WTC11 (cell line): Measurements from ENCODE around the gene MFAP1. TPM values are rescaled to one million over a fixed set of nuclear protein-coding genes. Genes with fewer than 3 reads are reported as not detected.

Experiments
- ATAC-seq: fragments of 200-7000 bp; cut with Tn5 transposase; 2 replicates; pipeline ENCODE4 v1.10.0; 2021; ENCODE audit warnings: mild to moderate bottlenecking, moderate library complexity
- CTCF ChIA-PET: fragments of 300-600 bp; sonication (Branson Sonifier 250); formaldehyde crosslinking; loops from one replicate; lab custom pipeline; 2021; ENCODE audit warnings: antibody characterized with exemption; lab: Charles Lee
- POLR2A ChIA-PET: fragments of 350-600 bp; sonication (Branson Sonifier 250); formaldehyde crosslinking; loops from one replicate; lab custom pipeline; 2021; ENCODE audit warnings: antibody characterized with exemption; lab: Charles Lee
- DNase-seq: peaks from one replicate; pipeline ENCODE4 v3.0.0; 2021; ENCODE audit warnings: low spot score
- H3K27ac Mint-ChIP-seq: 2 replicates; pipeline ENCODE4 v1.8.0; 2021; ENCODE audit warnings: mixed read lengths
- H3K27me3 Mint-ChIP-seq: 2 replicates; pipeline ENCODE4 v1.8.0; 2021; ENCODE audit warnings: low read depth, mild to moderate bottlenecking, moderate library complexity, mixed read lengths
- H3K36me3 Mint-ChIP-seq: 2 replicates; pipeline ENCODE4 v1.8.0; 2021; ENCODE audit warnings: mixed read lengths
- H3K4me1 Mint-ChIP-seq: 2 replicates; pipeline ENCODE4 v1.8.0; 2022; ENCODE audit warnings: mixed read lengths
- H3K4me3 Mint-ChIP-seq: 2 replicates; pipeline ENCODE4 v1.8.0; 2021; ENCODE audit warnings: mild to moderate bottlenecking, moderate library complexity, mixed read lengths
- H3K9me3 Mint-ChIP-seq: 2 replicates; pipeline ENCODE4 v1.8.0; 2021; ENCODE audit warnings: mixed read lengths
- EMX1 ChIP-seq: fragments of 250-450 bp; sonication (Bioruptor Pico); IDR thresholded peaks from 2 replicates; pipeline ENCODE4 v1.8.0; 2021; ENCODE audit warnings: mild to moderate bottlenecking
- ETV6 ChIP-seq: sonication (generic); formaldehyde crosslinking; IDR thresholded peaks from 2 replicates; pipeline ENCODE4 v1.8.1; 2022; ENCODE audit warnings: mild to moderate bottlenecking, missing genetic modification reagents
- HMGA2 ChIP-seq: fragments of 250-450 bp; sonication (Bioruptor Pico); IDR thresholded peaks from 2 replicates; pipeline ENCODE4 v1.4.0; 2021; ENCODE audit warnings: mild to moderate bottlenecking, moderate library complexity
- RELA ChIP-seq: sonication (generic); formaldehyde crosslinking; IDR thresholded peaks from 2 replicates; pipeline ENCODE4 v1.8.1; 2022; ENCODE audit warnings: missing genetic modification reagents, mild to moderate bottlenecking, borderline replicate concordance
- RORB ChIP-seq: fragments of 250-450 bp; sonication (Bioruptor Pico); IDR thresholded peaks from 2 replicates; pipeline ENCODE4 v1.9.0; 2021; ENCODE audit warnings: mild to moderate bottlenecking
- ZNF219 ChIP-seq: sonication (generic); formaldehyde crosslinking; IDR thresholded peaks from 2 replicates; pipeline ENCODE4 v1.8.0; 2023; ENCODE audit warnings: missing genetic modification reagents, mild to moderate bottlenecking, borderline replicate concordance
- total RNA-seq: library from RNA; stranded (reverse); gene quantifications from 3 replicates; pipeline ENCODE4 v1.2.3, GENCODE V29; 2021
- TF ChIP-seq, protein P1 (sequence below): sonication (generic); formaldehyde crosslinking; IDR thresholded peaks from 2 replicates; pipeline ENCODE4 v1.8.0; 2022; ENCODE audit warnings: mild to moderate bottlenecking, missing genetic modification reagents
- TF ChIP-seq, protein P2 (sequence below): fragments of 250-450 bp; sonication (Bioruptor Pico); IDR thresholded peaks from 2 replicates; pipeline ENCODE4 v1.8.0; 2021; ENCODE audit warnings: mild to moderate bottlenecking
- TF ChIP-seq, protein P3 (sequence below): sonication (generic); formaldehyde crosslinking; IDR thresholded peaks from 2 replicates; pipeline ENCODE4 v1.8.1; 2022; ENCODE audit warnings: mild to moderate bottlenecking, moderate library complexity, missing genetic modification reagents
- TF ChIP-seq, protein P4 (sequence below): sonication (generic); formaldehyde crosslinking; IDR thresholded peaks from 2 replicates; pipeline ENCODE4 v1.8.0; 2022; ENCODE audit warnings: mild to moderate bottlenecking, missing genetic modification reagents
- TF ChIP-seq, protein P5 (sequence below): sonication (generic); formaldehyde crosslinking; IDR thresholded peaks from 2 replicates; pipeline ENCODE4 v1.8.0; 2023; ENCODE audit warnings: missing genetic modification reagents, mild to moderate bottlenecking, borderline replicate concordance
- TF ChIP-seq, protein P6 (sequence below): sonication (generic); formaldehyde crosslinking; IDR thresholded peaks from 2 replicates; pipeline ENCODE4 v1.8.1; 2023; ENCODE audit warnings: mild to moderate bottlenecking, moderate library complexity, missing genetic modification reagents

The MFAP1 gene
- total RNA-seq, 1 experiment from 2014 or later = 32.4 TPM

DNA sequence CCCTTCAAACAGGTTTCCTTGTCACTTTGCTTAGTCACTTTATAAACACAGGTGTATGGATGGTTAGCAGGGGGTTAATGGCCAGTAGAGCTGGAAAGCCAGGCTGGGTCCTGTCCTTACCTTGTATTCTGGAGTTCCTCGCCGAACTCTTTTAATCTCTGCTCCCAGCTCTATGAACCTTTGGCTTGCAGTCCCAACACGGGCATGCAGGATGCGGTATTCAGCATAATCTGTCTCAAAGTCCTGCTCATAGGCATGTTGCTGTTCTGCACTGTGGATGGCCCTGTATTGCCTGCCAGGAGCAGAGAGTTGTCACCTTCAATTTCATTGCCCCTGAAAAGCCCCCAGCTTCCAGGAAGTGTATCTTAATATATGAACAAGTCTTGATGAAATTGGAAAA, 50.4 kb downstream of the MFAP1 start:
- H3K9me3 Mint-ChIP-seq = peaks cover 4% of the 10 kb centered on the region; the same call in 1 of the 2 replicates
- H3K4me1 Mint-ChIP-seq = peaks cover 13% of the 10 kb centered on the region
- TF ChIP-seq HMGA2 = no peak
- TF ChIP-seq, protein P1, sequence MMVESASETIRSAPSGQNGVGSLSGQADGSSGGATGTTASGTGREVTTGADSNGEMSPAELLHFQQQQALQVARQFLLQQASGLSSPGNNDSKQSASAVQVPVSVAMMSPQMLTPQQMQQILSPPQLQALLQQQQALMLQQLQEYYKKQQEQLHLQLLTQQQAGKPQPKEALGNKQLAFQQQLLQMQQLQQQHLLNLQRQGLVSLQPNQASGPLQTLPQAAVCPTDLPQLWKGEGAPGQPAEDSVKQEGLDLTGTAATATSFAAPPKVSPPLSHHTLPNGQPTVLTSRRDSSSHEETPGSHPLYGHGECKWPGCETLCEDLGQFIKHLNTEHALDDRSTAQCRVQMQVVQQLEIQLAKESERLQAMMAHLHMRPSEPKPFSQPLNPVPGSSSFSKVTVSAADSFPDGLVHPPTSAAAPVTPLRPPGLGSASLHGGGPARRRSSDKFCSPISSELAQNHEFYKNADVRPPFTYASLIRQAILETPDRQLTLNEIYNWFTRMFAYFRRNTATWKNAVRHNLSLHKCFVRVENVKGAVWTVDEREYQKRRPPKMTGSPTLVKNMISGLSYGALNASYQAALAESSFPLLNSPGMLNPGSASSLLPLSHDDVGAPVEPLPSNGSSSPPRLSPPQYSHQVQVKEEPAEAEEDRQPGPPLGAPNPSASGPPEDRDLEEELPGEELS = no peak
- TF ChIP-seq, protein P2, sequence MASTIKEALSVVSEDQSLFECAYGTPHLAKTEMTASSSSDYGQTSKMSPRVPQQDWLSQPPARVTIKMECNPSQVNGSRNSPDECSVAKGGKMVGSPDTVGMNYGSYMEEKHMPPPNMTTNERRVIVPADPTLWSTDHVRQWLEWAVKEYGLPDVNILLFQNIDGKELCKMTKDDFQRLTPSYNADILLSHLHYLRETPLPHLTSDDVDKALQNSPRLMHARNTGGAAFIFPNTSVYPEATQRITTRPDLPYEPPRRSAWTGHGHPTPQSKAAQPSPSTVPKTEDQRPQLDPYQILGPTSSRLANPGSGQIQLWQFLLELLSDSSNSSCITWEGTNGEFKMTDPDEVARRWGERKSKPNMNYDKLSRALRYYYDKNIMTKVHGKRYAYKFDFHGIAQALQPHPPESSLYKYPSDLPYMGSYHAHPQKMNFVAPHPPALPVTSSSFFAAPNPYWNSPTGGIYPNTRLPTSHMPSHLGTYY (CRISPR knock-in tag) = no peak
- TF ChIP-seq, protein P3, sequence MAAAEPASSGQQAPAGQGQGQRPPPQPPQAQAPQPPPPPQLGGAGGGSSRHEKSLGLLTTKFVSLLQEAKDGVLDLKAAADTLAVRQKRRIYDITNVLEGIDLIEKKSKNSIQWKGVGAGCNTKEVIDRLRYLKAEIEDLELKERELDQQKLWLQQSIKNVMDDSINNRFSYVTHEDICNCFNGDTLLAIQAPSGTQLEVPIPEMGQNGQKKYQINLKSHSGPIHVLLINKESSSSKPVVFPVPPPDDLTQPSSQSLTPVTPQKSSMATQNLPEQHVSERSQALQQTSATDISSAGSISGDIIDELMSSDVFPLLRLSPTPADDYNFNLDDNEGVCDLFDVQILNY (CRISPR knock-in tag) = no peak
- TF ChIP-seq ETV6 (CRISPR knock-in tag) = no peak
- TF ChIP-seq, all 79 proteins: peak for 0
- POLR2A ChIA-PET = interaction anchor here (0.9 to 1.2 kb wide), 2 partner anchors 23 to 51 kb away, joined by 3 read pairs; partner anchors contain the start of gene MFAP1
- H3K27me3 Mint-ChIP-seq = no peaks in the 10 kb centered on the region; the same call in 1 of the 2 replicates
- ATAC-seq = no peak
- H3K36me3 Mint-ChIP-seq = peaks cover 44% of the 10 kb centered on the region
- H3K4me3 Mint-ChIP-seq = no peak overlapping the region
- CTCF ChIA-PET = interaction anchor here (3.9 kb wide), 1 partner anchor 19 kb away, joined by 75 read pairs; the partner anchor contains the start of gene SERF2
- DNase-seq = no peak
- no peak overlapping the region; the same call in 1 of the 2 replicates for H3K27ac Mint-ChIP-seq

DNA sequence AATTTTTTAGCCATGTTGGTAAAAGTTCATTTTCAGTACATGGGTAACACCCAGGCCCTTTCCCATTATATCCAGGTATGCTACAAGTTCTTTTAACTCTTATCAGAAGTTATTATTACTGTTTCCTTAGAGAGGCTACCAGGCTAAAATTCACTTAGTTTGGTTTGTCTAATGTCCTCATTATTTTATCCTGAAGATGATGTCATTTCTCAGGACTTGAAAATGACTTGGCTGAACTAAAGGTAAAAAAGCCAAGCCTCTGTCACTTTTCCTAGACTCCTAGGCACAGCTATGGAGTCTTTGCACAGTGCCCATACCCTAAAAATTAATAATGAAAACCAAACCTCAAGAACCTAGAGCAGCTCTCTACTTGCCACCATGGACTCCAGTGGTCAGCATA, 51.9 kb downstream of the MFAP1 start:
- TF ChIP-seq, protein P4, sequence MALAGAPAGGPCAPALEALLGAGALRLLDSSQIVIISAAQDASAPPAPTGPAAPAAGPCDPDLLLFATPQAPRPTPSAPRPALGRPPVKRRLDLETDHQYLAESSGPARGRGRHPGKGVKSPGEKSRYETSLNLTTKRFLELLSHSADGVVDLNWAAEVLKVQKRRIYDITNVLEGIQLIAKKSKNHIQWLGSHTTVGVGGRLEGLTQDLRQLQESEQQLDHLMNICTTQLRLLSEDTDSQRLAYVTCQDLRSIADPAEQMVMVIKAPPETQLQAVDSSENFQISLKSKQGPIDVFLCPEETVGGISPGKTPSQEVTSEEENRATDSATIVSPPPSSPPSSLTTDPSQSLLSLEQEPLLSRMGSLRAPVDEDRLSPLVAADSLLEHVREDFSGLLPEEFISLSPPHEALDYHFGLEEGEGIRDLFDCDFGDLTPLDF (CRISPR knock-in tag) = no peak
- TF ChIP-seq RELA (CRISPR knock-in tag) (no peak), ZNF219 (CRISPR knock-in tag) (no peak), RORB (CRISPR knock-in tag) (no peak), EMX1 (CRISPR knock-in tag) (no peak)
- TF ChIP-seq, protein P5, sequence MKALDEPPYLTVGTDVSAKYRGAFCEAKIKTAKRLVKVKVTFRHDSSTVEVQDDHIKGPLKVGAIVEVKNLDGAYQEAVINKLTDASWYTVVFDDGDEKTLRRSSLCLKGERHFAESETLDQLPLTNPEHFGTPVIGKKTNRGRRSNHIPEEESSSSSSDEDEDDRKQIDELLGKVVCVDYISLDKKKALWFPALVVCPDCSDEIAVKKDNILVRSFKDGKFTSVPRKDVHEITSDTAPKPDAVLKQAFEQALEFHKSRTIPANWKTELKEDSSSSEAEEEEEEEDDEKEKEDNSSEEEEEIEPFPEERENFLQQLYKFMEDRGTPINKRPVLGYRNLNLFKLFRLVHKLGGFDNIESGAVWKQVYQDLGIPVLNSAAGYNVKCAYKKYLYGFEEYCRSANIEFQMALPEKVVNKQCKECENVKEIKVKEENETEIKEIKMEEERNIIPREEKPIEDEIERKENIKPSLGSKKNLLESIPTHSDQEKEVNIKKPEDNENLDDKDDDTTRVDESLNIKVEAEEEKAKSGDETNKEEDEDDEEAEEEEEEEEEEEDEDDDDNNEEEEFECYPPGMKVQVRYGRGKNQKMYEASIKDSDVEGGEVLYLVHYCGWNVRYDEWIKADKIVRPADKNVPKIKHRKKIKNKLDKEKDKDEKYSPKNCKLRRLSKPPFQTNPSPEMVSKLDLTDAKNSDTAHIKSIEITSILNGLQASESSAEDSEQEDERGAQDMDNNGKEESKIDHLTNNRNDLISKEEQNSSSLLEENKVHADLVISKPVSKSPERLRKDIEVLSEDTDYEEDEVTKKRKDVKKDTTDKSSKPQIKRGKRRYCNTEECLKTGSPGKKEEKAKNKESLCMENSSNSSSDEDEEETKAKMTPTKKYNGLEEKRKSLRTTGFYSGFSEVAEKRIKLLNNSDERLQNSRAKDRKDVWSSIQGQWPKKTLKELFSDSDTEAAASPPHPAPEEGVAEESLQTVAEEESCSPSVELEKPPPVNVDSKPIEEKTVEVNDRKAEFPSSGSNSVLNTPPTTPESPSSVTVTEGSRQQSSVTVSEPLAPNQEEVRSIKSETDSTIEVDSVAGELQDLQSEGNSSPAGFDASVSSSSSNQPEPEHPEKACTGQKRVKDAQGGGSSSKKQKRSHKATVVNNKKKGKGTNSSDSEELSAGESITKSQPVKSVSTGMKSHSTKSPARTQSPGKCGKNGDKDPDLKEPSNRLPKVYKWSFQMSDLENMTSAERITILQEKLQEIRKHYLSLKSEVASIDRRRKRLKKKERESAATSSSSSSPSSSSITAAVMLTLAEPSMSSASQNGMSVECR (CRISPR knock-in tag) = no peak
- TF ChIP-seq, protein P6, sequence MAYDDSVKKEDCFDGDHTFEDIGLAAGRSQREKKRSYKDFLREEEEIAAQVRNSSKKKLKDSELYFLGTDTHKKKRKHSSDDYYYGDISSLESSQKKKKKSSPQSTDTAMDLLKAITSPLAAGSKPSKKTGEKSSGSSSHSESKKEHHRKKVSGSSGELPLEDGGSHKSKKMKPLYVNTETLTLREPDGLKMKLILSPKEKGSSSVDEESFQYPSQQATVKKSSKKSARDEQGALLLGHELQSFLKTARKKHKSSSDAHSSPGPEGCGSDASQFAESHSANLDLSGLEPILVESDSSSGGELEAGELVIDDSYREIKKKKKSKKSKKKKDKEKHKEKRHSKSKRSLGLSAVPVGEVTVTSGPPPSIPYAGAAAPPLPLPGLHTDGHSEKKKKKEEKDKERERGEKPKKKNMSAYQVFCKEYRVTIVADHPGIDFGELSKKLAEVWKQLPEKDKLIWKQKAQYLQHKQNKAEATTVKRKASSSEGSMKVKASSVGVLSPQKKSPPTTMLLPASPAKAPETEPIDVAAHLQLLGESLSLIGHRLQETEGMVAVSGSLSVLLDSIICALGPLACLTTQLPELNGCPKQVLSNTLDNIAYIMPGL = no peak
- DNase-seq (no peak), ATAC-seq (no peak)
- H3K36me3 Mint-ChIP-seq = peaks cover 57% of the 10 kb centered on the region
- H3K9me3 Mint-ChIP-seq = no peaks in the 10 kb centered on the region
- H3K4me3 Mint-ChIP-seq = no peak overlapping the region
- H3K27ac Mint-ChIP-seq = no peak overlapping the region
- POLR2A ChIA-PET = no interaction called here
- CTCF ChIA-PET = no interaction called here
- peaks cover 13% of the 10 kb centered on the region for H3K4me1 Mint-ChIP-seq
- no peaks in the 10 kb centered on the region for H3K27me3 Mint-ChIP-seq
